ENCODE data around the gene ID4. TPM values are rescaled to one million over a fixed set of nuclear protein-coding genes. Genes with fewer than 3 reads are reported as not detected.

Gene ID4
- total RNA-seq, 1 donor from 2014 or later, result 1.6 TPM

DNA sequence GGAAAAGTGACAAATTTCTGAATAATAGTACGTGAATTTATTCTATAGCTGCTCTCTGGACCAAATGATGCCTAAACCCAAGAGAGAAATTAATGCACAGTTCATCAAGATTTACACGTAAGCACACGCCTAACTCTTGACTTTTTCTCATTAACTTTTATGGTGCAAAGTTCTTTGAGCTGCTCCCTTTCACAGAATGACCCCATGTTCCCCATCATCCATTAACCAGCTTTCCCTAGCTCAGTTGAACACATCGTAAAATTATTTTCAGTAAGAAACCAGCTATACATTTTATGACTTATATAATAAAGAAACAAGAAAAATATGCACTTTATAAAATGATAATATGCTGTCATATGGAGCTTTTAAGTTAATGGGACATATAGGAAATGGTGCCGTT is 54.3 kb downstream of the ID4 start:
- intact Hi-C loops (cut with DNase I), result no loop called here
- no peak for ATAC-seq
- no peak for DNase-seq (ENCODE audit: missing footprints)
